HG03520 (cell line): ENCODE measurements around the gene RPL35.
"Not testable (repeated sequence)": the region's sequence is repeated elsewhere in the genome, so short reads cannot be mapped to it uniquely, and the experiment has no call there.

Experiments used
- ATAC-seq: cut with Tn5 transposase; IDR thresholded peaks from one replicate; pipeline ENCODE4 v1.9.1; 2021; ENCODE audit warnings: mild to moderate bottlenecking, moderate library complexity; ENCODE audit not compliant: unreplicated experiment

The RPL35 gene

GRCh38 chr9:124852829-124853531 lies 8.8 kb downstream of the RPL35 start, which contains the start of gene WDR38:
WDR38 (plus strand) TSS chr9:124853460; CDS start chr9:124853532, 72 bp downstream.
- peak; percentile 56 for ATAC-seq

- ATAC-seq: no peak
Observed at GRCh38 chr9:124852121-124852828, 9.5 kb downstream of the RPL35 start.

GRCh38 chr9:124849801-124850200 lies 12.0 kb downstream of the RPL35 start:
- no peak for ATAC-seq

GRCh38 chr9:124846969-124847368 lies 14.8 kb downstream of the RPL35 start:
- ATAC-seq: no peak

- ATAC-seq: not testable (repeated sequence)
Observed at GRCh38 chr9:124846467-124846866, 15.3 kb downstream of the RPL35 start.

- ATAC-seq: no peak
Observed at GRCh38 chr9:124844291-124844690, 17.5 kb downstream of the RPL35 start.

- ATAC-seq: no peak
Observed at GRCh38 chr9:124843456-124844034, 18.2 kb downstream of the RPL35 start.

GRCh38 chr9:124841075-124841821 lies 20.5 kb downstream of the RPL35 start:
- ATAC-seq: no peak

GRCh38 chr9:124840300-124840833 lies 21.4 kb downstream of the RPL35 start:
- ATAC-seq: no peak

- ATAC-seq: no peak
Observed at GRCh38 chr9:124839612-124840299, 22.0 kb downstream of the RPL35 start.

GRCh38 chr9:124838567-124839275 lies 23.0 kb downstream of the RPL35 start:
- not testable (repeated sequence) for ATAC-seq

- ATAC-seq: not testable (repeated sequence)
Observed at GRCh38 chr9:124838132-124838531, 23.6 kb downstream of the RPL35 start.

GRCh38 chr9:124835026-124835557 lies 26.7 kb downstream of the RPL35 start:
- ATAC-seq: no peak

- no peak for ATAC-seq
Observed at GRCh38 chr9:124834591-124834990, 27.2 kb downstream of the RPL35 start.

GRCh38 chr9:124831642-124832364 lies 30.0 kb downstream of the RPL35 start:
- ATAC-seq: no peak

GRCh38 chr9:124830593-124830992 lies 31.2 kb downstream of the RPL35 start:
- no peak for ATAC-seq

GRCh38 chr9:124829334-124829669 lies 32.5 kb downstream of the RPL35 start:
- ATAC-seq: no peak

- no peak for ATAC-seq
Observed at GRCh38 chr9:124828489-124829333, 33.0 kb downstream of the RPL35 start.
